Mammary epithelial cell (primary cell): ENCODE data around the gene TTC3.

ENCODE experiments used
- EZH2 ChIP-seq: IDR thresholded peaks from 2 replicates; pipeline ENCODE4 v1.6.1; 2012; ENCODE audit warnings: low read length, inconsistent platforms, borderline replicate concordance
- TF ChIP-seq, protein P1 (sequence below), 2 donors: IDR thresholded peaks in 1 of 2; conservative IDR thresholded peaks in 1 of 2; 2 replicates each; pipeline ENCODE4 v1.5.1; 2011 to 2012; ENCODE audit warnings: inconsistent platforms in 2 of 2, low read length in 2 of 2, mild to moderate bottlenecking in 2 of 2, control low read depth in 1 of 2, low read depth in 1 of 2; ENCODE audit not compliant: insufficient read depth in 1 of 2; ENCODE audit errors: extremely low read depth in 1 of 2

DNA sequence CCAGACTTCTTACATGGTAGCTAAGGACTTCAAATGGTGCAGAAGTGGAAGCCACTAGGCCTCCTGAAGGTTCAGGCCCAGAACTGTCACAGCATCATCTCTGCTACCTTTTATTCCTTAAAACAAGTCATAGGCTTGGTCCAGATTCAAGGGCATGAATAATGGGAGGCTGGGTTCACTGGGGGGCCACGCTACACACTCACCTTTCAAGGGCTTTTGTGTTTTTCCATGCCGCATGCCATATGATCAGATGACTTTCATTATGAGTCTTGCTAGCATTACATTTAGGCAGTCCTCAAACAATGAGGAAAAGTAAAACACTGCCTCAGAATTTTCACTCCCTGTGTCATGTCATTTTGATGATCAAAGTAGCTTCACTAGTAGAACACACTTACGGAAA, 110.7 kb downstream of the TTC3 start:
- TF ChIP-seq, protein P1, sequence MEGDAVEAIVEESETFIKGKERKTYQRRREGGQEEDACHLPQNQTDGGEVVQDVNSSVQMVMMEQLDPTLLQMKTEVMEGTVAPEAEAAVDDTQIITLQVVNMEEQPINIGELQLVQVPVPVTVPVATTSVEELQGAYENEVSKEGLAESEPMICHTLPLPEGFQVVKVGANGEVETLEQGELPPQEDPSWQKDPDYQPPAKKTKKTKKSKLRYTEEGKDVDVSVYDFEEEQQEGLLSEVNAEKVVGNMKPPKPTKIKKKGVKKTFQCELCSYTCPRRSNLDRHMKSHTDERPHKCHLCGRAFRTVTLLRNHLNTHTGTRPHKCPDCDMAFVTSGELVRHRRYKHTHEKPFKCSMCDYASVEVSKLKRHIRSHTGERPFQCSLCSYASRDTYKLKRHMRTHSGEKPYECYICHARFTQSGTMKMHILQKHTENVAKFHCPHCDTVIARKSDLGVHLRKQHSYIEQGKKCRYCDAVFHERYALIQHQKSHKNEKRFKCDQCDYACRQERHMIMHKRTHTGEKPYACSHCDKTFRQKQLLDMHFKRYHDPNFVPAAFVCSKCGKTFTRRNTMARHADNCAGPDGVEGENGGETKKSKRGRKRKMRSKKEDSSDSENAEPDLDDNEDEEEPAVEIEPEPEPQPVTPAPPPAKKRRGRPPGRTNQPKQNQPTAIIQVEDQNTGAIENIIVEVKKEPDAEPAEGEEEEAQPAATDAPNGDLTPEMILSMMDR (conservative IDR thresholded peaks at IDR 0.05 in 1 of 2, IDR thresholded peaks at IDR 0.05 in 1 of 2; ENCODE audit: extremely low read depth in 1 of 2, insufficient read depth in 1 of 2, low read depth in 1 of 2, low read length in 2 of 2), result no peak
- TF ChIP-seq EZH2, result no peak
